RWPE1 (cell line): ENCODE results near the gene HIVEP2.

Experiments used
- CTCF ChIA-PET: fragments of 350-600 bp; sonication (Branson Sonifier 250); formaldehyde crosslinking; extraction: SDS; loops from one replicate; lab custom pipeline; 2021; lab: Yijun Ruan, JAX
- POLR2A ChIA-PET: fragments of 400-600 bp; formaldehyde crosslinking; extraction: SDS; loops from one replicate; lab custom pipeline; 2020; ENCODE audit warnings: antibody characterized with exemption; ENCODE audit not compliant: low non-redundant PET; lab: Yijun Ruan, JAX
- DNase-seq: peaks from one replicate; pipeline ENCODE4 v3.0.0; 2012; ENCODE audit warnings: low spot score
- H3K27ac ChIP-seq: fragments of 450-650 bp; 2 replicates; pipeline ENCODE4 v1.5.1; 2017
- TF ChIP-seq, protein P1 (sequence below): fragments of 450-650 bp; conservative IDR thresholded peaks from 2 replicates; pipeline ENCODE4 v1.5.1; 2017; ENCODE audit warnings: low read depth, mild to moderate bottlenecking

Gene HIVEP2

DNA sequence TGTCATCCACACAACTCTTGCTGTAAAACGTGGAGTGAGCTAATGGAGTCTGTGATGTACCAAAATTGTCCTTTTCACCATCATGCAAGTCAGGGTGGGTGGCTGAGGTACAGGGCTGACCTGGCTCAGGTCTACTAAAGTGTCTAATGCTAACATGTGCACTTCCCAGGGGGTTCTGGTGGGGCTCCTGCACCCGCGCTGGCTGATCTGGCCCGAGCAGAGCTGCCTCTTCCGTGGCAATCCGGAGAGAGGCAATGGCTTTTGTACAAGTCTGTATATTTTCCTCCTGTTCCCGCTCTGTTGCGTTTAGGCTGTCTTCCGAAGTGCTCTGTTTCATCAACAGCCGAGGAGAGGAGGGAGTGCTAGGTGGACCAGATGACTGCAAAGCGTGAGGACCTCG lies 191.8 kb downstream of the HIVEP2 start:
- H3K27ac ChIP-seq = no peak overlapping the region
- DNase-seq = no peak
- TF ChIP-seq, protein P1, sequence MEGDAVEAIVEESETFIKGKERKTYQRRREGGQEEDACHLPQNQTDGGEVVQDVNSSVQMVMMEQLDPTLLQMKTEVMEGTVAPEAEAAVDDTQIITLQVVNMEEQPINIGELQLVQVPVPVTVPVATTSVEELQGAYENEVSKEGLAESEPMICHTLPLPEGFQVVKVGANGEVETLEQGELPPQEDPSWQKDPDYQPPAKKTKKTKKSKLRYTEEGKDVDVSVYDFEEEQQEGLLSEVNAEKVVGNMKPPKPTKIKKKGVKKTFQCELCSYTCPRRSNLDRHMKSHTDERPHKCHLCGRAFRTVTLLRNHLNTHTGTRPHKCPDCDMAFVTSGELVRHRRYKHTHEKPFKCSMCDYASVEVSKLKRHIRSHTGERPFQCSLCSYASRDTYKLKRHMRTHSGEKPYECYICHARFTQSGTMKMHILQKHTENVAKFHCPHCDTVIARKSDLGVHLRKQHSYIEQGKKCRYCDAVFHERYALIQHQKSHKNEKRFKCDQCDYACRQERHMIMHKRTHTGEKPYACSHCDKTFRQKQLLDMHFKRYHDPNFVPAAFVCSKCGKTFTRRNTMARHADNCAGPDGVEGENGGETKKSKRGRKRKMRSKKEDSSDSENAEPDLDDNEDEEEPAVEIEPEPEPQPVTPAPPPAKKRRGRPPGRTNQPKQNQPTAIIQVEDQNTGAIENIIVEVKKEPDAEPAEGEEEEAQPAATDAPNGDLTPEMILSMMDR = no peak
- POLR2A ChIA-PET = no interaction called here
- CTCF ChIA-PET = no interaction called here

DNA sequence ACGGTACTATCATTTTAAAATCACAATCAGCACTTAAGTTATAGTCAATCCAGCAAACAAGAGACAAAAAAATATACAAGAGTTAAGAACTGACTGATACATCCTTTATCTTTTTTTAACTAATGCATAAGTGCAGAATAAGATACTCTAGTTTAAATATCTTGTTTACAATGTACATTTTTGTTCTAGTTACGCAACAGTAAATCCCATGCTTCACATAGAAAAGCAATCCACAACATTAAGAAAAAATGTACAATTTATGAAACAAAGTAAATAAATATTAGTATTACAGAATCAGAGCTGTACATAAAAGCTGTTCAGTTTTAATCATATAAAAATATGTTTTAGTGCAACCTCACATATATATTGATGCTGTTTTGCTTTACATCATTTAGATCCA lies 192.6 kb downstream of the HIVEP2 start:
- no peak overlapping the region for H3K27ac ChIP-seq
- DNase-seq = no peak
- ChIA-PET POLR2A (no interaction called here), CTCF (no interaction called here)
- TF ChIP-seq, protein P1 = no peak

DNA sequence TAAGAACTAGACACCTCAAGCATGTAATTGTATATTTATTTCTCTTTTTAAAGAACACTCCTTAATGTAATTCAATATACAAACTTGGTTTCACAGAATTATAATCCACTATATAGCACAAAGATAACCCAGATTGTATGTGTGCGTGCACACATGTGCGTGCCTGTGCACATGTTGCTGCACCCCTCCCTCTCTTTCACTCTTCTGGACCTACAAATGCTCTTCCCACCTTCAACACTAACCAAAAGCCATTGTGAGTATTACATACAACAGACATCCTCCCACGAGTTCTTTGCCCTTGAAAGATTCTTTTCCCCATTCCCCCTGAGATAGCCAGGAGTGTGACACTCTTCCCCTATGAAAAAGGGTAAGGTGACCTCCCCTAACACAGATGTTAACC lies 193.5 kb downstream of the HIVEP2 start:
- TF ChIP-seq, protein P1 = no peak
- DNase-seq = no peak
- ChIA-PET POLR2A (no interaction called here), CTCF (no interaction called here)
- H3K27ac ChIP-seq = no peak overlapping the region

DNA sequence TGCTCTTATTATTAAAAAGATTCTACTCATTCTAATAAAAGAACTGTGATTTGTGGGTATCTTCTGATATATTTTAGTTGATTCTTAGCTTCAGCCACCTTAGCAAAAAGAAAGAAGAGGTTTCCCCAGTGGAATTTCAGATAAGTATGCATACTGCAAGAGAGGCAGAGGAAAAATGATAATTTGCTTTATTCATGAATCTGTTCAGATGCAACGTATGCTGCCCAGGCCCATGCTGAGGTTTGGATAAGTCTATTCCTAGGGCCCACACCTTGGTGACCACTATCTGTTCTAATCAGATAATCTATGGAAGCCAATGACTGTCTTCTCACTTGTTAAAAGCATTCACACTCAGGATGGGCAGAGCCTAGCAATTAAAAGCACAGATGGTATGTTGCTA lies 194.0 kb downstream of the HIVEP2 start:
- TF ChIP-seq, protein P1 = no peak
- no peak for DNase-seq
- H3K27ac ChIP-seq = no peak overlapping the region
- CTCF ChIA-PET = no interaction called here
- POLR2A ChIA-PET = no interaction called here

DNA sequence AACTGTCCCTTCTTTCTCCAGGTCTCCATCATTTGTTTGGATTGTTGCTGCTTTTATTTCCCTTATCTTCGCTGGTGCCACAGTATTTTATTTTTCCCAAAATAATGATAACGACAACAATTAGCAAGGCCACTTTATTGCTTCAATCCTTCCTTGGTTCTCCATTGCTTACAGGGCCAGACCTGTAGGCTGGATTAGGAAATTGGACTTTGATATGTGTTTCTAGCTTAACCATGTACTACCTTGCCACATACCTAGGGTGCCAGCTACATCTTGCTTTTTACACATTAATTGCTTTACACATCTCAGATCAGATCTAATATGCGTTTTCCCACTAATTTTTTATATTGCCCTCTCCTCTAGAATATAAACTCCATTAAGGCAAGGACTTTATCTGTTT lies 195.4 kb downstream of the HIVEP2 start:
- H3K27ac ChIP-seq = no peak overlapping the region
- ChIA-PET CTCF (interaction anchor here (1.0 kb wide), 1 partner anchor 55 kb away, joined by 3 read pairs; no protein-coding TSS in a partner anchor), POLR2A (no interaction called here)
- TF ChIP-seq, protein P1 = no peak
- DNase-seq = no peak

DNA sequence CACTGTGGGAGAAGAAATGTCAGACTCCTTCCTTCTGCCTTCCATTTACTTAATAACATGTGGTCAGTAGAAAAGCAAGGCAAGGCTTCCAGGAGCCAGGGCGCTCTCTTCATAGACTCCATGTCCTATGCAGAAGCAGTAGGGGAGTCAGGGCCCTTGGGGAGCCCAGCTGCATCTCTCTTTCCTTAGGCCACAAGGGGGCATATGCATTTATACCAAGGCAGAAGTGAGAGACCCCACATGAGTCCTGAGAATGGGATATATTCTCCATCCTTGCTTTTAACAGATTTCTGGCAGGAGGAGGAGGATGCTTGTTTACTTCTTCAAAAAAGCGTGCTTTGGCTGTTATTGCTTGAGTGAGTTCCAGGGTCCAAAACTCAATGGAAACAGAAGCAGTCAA lies 198.5 kb downstream of the HIVEP2 start:
- H3K27ac ChIP-seq = no peak overlapping the region
- POLR2A ChIA-PET = no interaction called here
- no peak for DNase-seq
- CTCF ChIA-PET = interaction anchor here (0.6 to 1.2 kb wide), 2 partner anchors 48 to 711 kb away, joined by 4 to 7 read pairs; no protein-coding TSS in a partner anchor
- TF ChIP-seq, protein P1 = no peak; the same call in 1 of the 2 replicates
